ENCODE measurements around the gene BTG3.

Gene BTG3, protein sequence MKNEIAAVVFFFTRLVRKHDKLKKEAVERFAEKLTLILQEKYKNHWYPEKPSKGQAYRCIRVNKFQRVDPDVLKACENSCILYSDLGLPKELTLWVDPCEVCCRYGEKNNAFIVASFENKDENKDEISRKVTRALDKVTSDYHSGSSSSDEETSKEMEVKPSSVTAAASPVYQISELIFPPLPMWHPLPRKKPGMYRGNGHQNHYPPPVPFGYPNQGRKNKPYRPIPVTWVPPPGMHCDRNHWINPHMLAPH

DNA sequence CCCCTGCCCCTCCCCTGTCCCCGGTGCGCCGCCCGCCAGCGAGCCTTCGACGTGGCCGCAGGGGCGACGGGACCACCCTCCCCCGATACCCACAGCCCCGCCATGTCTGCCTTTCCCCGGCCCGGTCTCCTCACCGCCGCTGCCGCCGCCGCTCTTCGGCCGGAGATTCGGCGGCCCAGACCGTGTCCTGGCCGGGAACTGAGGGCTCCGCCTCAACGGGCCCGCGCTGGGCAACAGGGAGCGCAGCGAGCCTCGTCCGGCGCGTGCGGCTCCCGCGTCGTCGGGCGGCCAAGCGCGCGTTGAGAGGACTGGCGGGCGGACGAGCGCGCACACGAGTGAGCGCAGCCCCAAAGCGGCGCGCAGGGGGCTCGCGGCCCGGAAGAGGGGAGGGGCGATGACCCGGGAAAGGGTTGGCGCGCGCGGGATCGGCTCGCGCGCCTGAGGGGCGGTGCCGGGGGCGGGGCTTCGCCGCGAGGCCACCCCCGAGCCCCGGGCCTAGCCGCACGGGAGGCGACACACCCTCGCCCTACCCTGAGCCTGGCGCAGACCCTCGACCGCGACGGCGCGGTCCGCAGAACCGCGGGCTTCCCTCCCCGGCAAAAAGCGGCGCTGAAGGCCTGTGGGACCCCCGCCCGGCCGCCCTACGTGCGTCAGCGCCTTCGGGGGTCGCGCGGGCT is at the start of gene BTG3:
BTG3 (minus strand) TSS at position 337 of the 677 bp plus-strand sequence. CDS start 3,757 bp downstream, outside the sequence.
- peak; percentile 79 to 82 for DNase-seq (ENCODE audit: low read depth in 2 of 2)

DNA sequence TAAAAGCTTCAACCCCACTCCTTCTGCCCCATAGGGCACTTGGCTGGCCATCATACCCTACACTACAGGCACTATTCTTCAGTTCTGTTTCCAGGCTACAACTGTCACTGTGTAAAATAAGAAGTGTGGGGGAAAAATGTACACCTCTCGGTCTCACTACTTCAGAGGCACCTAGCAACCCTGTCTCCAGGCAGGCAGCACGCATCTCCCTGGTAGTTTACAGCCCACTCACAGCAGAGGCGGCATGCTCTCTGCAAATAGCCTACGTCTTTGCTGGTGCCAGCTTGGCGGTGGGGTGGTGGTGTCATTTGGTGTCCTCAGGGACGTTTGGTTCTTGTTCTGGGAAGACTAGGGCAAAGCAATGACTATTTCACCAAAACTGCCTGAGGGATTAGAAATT is 48.2 kb upstream of the BTG3 start:
- DNase-seq (ENCODE audit: low read depth in 2 of 2) = no peak

DNA sequence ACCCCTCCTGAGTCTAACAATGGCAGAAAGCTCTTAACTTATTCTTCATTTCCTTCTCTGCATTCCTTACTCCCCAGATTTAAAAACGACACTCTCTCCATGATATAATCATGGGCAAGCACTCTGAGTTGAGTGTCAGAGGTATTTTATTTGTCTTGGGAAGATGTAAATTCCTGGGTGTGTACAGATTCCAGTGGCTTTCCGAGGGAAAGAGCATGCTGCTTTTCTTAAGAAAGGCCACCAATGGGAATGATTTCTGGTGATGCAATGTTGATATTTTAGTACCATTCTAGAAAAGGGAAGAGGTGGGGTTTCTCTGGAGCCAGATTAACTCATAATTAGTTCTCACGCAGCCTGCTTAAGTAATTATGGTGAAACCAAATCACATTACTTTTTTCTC is 47.8 kb upstream of the BTG3 start:
- no peak for DNase-seq (ENCODE audit: low read depth in 2 of 2)

DNA sequence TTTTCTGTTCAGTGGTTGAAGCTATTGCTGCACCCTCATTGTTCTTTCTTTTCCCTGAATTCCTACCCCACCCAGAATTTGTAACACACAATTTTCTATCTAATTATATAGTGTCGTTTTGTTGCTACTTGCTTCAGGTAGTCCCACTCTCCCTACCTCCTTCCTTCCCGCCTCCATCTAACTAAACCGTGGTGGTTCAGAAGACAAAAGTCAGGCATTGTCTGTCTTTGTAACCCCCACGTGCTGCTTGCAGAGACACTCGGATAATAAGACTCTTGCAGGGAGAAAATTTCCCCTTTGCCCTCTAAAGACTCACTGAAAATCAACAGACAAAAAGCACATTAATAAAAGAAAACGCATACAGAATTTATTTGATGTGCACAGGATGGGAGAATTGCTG is 46.2 kb upstream of the BTG3 start:
- no peak for DNase-seq (ENCODE audit: low read depth in 2 of 2)

DNA sequence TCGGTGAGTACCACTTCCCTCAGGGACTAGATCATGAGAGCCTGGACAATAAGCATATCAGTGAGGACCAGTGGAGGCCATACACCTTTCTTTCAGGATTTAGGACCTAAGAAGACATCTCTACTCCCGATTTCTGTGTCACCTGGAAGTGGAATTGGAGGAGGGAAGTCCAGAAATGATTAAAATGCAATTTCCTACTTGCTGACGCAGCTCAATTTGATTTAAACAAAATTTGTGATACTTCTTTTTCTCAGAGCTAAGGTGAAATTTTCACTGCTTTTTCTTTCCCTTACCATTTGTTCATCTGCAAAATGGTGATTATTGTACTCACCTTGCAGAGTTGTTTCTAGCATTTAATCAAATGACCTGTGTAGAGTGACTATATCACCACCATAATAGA is 38.8 kb upstream of the BTG3 start:
- no peak for DNase-seq (ENCODE audit: low read depth in 2 of 2)

DNA sequence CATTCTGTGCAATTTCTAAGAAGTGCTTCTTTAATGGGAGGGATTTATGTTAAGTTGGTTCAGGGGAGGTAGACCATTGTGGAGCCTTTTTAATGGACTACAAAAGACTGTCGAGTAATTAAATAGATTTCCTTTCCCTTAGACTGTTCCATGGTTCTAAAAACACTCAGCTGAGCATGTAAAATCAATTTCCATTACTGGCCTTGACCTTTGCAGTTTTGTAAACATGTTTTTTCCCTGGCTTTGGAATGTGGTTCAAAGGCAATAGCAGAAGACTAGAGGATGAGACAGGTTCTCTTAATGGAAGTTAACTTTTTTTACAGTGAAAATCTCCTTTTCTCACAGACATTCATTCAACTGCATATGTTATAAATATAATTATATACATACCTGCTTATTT is 37.6 kb upstream of the BTG3 start:
- DNase-seq (ENCODE audit: low read depth in 2 of 2) = no peak

DNA sequence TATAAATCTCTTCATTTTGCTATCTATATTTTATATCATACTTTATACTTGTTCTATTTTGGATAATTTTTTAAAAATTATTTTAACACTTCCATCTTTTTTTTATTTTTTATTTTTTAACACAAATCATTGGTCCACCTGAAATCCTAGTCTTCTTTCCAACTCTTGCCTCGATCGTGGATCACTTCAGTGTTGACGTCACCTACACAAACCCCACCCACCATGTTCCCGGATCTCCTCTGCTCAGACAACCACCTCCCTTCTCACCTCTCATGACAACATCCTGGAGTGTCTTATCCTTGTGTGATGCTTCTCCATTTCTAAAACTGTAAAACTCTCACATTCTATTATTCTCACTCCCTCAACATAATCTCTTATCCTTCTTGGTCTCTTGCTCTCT is 34.1 kb upstream of the BTG3 start:
- no peak for DNase-seq (ENCODE audit: low read depth in 2 of 2)

DNA sequence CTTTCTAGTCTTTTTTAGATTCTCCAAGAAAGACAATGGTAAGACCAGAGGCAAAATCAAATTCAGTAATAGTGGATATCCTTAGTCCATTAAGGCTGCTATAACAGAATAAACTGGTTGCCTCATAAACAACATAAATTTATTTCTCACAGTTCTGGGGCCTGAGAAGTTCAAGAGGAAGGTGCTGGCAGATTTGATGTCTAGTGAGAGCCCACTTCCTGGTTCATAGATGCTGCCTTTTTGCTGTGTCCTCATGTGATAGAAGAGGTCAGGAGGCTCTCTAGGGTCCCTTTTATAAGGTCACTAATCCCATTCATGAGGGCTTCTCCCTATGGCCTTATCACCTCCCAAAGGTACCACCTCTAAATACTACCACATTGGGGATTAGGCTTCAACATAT is 31.5 kb upstream of the BTG3 start:
- no peak for DNase-seq (ENCODE audit: low read depth in 2 of 2)

DNA sequence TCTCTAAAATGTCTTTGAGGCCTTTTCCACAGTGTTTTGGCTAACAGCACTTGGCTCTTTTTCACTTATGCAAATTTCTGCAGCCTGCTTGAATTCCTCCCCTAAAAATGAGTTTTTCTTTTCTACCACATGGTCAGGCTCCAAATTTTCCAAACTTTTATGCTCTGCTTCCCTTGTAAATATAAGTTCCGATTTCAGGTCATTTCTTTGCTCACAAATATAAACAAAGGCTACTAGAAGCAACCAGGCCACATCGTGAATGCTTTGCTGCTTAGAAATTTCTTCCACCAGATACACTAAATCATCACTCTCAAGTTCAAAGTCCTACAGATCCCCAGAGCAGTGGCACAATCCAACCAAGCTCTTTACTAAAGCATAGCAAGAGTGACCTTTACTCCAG is 28.1 kb upstream of the BTG3 start:
- DNase-seq (ENCODE audit: low read depth in 2 of 2) = no peak

DNA sequence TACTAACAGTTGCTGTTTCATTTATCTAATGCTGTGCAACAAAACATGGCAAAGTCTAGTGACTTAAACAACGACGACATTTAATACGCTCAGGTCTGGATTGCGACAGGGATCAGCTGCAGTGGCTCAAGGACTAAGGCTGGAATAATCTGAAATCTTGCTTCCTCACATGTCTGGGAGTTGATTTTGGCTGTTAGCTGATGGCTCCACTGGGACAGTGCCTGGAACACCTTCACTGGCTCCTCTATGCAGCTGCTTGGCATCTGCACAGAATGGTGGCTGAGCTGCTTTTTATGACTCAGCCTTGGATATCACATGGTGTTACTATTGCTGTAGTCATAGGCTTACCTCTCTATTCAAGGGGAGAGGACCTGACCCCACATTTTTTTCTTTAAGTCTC is 24.0 kb upstream of the BTG3 start:
- DNase-seq (ENCODE audit: low read depth in 2 of 2) = no peak

DNA sequence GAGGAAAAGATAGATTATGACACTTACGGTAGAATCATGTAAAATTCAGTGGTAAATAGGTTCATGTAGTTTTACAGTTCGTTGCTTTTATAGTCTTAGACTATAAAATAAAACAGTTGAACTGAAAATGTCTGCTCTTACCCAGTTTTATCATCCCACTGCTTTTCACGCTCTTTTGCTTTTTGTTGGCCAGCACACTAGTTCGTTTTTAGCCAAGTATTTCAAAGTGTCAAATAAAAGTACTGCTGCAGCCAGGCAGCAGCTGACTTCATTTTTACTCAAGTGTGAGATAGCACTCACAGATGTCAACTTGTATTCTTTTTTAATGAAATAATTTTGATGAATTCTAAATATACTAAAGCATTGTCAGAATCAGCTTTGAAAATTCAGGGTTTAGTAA is 18.5 kb upstream of the BTG3 start:
- DNase-seq (ENCODE audit: low read depth in 2 of 2) = no peak

DNA sequence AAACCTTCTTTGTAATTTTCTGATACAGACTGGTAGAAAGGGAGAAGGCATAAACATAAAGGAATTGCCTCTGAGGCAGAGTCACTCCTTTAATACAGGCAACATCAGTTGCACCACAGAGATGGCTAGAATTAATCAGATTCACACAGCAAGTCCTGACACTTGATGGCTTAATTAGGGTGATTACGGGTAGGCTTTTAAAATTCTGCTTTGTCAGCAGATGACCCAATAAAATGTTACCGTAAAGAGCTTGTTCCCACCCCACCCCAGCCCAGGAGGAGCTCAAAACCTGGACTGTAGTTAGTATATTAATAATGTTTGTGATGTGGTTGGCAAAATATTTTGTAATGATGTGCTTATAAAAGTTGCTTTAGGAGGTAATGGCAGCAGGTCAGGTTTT is 9.3 kb upstream of the BTG3 start:
- DNase-seq (ENCODE audit: low read depth in 2 of 2) = no peak

DNA sequence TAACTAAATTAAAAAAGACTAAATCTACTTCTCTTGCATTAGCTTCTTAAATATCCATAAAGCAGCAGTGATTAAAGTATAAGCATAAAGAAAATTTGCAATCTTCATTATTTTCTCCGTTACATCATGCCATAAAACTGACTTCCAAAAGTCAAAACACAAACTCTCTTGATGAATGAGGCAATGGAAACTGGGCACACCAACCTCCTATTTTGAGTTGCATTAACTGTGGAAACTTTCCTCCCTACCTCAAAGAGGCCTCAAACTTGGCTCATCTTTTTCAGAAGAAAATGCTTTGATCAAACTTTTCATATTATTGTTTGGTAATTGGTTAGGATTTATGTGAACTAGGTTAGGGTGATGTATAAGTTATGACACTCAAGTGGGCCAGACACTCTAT is 4.1 kb upstream of the BTG3 start:
- DNase-seq (ENCODE audit: low read depth in 2 of 2) = no peak

DNA sequence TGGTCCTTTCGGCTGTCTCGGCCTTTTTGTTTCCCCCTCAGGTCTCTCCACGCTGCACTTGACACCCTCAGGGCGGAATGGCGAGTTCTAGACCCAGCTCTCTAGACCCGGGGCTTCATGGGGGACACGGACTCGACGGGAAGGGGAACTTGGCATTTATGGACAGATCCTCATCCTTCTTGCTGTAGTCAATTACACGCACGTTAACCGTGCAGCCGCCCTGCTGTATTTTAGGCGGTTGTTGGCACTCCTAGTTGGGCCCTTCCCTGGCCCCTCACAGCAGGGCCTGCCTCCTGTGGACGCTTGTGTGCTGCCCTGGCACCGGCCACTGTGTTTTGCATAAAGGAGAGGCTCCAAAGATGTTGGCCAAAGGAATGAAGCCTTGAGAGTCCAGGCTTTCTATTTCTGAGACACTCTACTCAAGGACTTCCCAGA is 558 bp upstream of the BTG3 start:
- DNase-seq (ENCODE audit: low read depth in 2 of 2) = no peak

DNA sequence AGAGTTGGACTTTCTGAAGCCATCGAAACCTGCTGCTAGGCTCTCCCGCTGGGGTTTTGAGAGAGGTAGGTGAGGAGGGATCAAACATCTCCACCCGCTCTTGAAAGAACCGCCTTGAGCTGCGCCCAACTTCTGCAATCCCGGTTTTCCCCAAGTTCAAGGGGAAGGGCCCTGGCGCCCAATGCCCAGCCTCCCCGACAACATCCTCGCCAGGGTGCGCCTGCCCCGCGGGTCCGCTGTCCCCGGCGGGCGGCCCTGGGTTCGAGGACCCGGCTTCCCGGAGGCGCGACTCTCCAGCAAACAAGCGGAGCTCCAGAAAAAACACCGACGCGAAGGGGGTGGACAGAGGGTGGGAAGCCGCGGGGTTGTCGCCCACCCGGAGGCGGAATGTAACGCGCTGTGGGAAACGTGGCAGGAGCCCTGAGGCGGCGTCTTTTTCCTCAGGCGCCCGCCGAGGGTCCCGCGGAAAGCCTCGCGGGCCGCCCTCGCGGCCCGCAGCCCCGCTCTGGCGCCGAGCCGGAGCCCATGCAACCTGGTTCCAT is 607 bp downstream of the BTG3 start:
- peak; percentile 12 to 13 for DNase-seq (ENCODE audit: low read depth in 2 of 2)

DNA sequence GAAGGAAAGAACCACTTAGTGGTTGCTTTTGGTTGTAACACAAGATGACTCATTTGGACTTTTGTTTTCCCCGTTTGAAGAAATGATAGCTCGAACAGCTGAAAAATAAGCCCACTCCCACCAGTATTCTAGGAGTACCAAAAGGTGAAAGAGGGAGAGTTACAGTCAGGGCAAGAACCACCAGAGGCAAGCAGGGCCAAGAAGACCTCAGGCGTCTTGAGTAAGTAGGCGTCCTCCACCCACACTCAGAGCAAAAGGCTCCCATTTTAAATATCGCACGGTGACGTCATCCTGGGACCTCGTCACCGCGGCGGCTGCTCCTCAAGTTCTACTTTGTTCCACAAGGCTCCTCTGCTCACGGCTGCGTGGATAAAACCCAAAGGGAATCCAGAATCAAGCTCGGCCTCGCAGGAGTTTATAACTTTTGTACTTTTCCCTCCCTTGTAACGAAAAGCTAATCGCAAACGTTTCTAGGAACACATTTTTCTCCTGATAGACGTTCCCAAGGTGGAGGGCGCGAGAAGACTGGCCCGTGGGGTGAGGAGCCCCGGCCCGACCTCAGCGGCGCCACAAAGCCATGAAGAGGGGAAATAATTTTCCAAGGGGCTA is 1.2 kb downstream of the BTG3 start:
- peak; percentile 64 to 80 for DNase-seq (ENCODE audit: low read depth in 2 of 2)

DNA sequence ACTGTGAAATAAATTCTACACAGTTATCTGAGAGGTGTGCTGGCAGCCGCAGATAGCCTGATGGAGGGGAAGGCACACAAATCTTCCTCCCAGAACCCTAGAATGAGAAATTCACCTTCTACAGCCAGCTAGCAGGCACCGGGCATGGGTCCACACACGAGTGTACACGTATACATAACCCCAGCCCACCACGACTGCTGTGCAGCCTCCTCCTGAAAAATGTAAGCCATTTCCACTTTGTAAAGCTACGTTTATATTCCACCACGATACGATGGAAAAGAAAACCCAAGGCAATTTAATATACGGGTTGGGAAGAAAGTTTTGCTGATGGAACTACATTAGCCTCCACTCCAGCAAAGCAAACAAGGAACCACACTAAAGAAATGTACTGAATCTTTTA is 1.8 kb downstream of the BTG3 start:
- DNase-seq (ENCODE audit: low read depth in 2 of 2) = no peak

DNA sequence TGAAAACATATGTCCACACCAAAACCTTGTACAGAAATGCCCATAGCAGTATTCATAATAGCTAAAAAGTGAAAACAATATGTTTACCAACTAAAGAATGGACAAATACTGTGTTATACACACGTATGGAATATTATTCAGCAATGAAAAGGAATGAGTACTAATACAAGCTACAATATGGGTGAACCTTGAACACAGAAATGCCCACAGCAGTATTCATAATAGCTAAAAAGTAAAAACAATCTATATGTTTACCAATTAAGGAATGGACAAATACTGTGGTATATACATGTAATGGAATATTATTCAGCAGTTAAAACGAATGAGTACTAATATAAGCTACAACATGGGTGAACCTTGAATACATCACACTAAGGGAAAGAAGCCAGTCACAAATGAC is 3.0 kb downstream of the BTG3 start:
- no peak for DNase-seq (ENCODE audit: low read depth in 2 of 2)

DNA sequence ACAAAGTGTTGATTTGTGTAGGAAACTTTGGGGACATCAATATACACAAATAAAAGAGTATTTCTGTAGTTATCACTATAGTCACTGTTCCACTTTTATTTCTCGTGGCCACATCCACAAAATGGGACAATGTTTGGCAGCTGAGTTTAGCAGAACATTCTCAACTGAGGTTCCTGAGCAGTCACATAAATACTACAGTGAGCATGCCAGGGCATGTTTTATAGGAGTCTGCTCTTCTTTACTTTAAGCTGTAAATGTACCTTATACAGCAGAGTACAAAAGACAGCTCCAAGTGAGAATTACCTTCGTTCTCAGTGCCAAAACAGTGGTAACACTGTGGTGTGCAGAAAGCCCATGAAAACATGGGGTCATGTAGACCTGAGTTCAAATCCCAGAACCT is 5.0 kb downstream of the BTG3 start:
- no peak for DNase-seq (ENCODE audit: low read depth in 2 of 2)

DNA sequence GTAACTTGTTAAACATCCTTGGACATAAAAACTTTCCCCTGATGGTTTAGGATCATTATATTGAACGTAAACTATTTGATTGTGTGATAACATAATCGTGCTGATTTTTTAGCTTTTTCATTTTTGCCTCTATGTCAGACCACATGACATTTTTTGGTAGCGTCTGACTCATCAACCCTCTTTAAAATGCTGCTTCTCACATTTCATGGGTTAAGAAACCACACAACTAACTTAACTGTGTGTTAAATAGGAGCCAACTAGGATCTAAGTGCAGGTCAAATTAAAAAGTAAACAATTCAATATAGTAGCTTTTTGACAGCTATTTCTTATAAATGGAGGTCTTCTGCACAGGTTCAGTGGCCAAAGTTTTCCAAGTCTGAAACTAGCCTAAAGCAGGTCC is 9.8 kb downstream of the BTG3 start:
- no peak for DNase-seq (ENCODE audit: low read depth in 2 of 2)

DNA sequence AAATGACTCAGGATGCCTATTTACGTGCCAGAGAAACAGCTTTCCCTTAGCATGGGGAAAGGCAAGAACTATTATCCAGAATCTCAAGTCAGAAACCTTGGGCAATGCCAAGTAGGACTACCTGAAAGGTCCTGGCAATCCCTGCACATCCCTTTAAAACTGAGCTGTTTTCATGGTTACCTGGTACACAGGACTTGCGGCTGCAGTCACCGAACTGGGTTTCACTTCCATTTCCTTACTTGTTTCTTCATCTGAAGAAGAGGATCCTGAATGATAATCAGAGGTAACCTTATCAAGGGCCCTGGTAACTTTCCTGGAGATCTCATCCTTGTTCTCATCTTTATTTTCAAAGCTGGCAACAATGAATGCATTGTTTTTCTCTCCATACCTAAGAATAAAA is 14.3 kb downstream of the BTG3 start:
- no peak for DNase-seq (ENCODE audit: low read depth in 2 of 2)

DNA sequence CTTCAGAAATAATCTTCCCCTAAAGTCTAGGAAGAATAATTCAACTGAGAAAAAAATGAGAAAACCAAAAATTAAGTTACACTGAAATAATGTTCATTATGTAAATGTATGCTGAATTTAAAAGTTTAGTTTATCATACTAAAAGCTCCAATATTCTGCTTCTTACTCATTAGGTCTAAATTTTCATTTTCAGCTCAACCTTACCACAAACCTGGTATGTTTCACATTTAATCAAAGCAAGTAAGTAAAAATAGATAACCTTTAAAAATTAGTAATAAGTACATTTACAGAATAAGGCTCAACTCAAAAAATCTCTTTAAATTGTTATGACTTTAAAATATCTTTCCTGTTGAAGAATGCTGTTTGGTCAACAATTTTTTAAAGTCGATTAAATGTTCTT is 15.0 kb downstream of the BTG3 start:
- no peak for DNase-seq (ENCODE audit: low read depth in 2 of 2)

DNA sequence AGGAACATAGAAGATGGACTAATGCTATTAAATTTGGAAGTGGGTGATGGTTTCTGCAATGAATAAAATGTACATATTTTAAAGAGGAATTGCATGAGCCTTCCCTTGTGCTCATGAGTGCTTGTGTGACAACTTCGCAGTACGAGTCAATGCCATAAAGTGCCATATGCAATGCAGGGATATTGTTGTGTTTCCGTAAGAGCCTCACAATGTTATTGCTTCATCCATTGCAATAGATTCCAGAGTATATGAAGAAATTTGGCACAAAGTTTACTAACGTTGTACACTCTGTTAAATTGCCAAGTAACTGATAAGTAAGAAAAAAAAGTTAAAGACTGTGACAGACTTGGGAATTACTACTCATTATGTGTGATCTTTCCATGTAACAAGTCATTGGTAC is 22.3 kb downstream of the BTG3 start:
- no peak for DNase-seq (ENCODE audit: low read depth in 2 of 2)

Data from stimulated activated CD4-positive, alpha-beta T cell treated with anti-CD3 and anti-CD28 coated beads, Interleukin-1b, Interleukin-23, amount 100 ng/mL, for 4 hours (primary cell).